ENCODE results near the gene SPECC1L.
"Not testable (repeated sequence)": the region's sequence is repeated elsewhere in the genome, so short reads cannot be mapped to it uniquely, and the experiment has no call there.

SPECC1L gene

GRCh38 chr22:24282401-24282800 lies 11.8 kb downstream of the SPECC1L start:
- in situ Hi-C loops (cut with MboI; ENCODE audit: low sequenced_read_pairs), result no loop called here

DNA sequence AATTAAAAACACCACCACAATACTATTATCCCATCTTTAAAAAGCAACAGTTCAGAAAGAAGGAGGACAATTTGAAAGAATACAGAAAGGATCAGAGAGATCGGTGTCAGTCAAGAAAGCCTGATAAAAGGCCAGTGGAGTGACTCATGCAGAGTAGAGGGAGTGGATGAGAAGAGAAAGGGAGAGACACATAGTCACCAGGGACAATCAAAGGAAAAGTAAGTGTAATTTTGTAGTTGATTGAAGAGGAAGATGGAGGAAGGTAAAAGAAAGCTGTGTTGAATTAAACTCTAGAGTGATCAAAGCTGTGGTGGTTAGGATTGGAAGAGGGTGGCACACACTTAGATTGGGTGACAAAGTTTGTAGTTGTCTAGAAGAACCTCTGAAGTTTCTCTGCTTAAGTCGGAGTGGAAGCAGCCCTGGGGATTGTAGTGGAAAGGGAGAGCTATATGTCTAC lies 14.1 kb downstream of the SPECC1L start:
- in situ Hi-C loops (cut with MboI; ENCODE audit: low sequenced_read_pairs), result no loop called here

GRCh38 chr22:24285245-24285644 lies 14.6 kb downstream of the SPECC1L start:
- in situ Hi-C loops (cut with MboI; ENCODE audit: low sequenced_read_pairs), result no loop called here

DNA sequence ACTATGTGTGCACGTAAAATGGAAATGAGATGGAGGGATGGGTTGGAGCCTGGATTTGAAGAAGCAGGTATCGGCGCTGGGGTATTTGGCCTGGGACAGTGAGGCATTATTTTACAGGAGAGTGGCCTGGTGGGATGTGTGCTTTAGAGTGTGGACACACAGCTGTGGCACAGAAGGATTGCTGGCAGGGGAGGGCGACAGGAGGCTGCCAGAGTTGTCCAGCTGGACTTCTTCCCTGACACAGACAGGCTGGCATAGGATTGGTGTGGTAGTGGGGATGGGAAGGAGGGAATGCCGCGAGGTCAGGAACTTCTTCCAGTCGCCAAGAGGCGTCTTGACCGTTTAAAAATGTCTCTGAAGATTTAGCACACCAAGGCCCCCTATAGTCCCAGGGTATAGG lies 16.6 kb downstream of the SPECC1L start:
- in situ Hi-C loops (cut with MboI; ENCODE audit: low sequenced_read_pairs), result not testable (repeated sequence)

DNA sequence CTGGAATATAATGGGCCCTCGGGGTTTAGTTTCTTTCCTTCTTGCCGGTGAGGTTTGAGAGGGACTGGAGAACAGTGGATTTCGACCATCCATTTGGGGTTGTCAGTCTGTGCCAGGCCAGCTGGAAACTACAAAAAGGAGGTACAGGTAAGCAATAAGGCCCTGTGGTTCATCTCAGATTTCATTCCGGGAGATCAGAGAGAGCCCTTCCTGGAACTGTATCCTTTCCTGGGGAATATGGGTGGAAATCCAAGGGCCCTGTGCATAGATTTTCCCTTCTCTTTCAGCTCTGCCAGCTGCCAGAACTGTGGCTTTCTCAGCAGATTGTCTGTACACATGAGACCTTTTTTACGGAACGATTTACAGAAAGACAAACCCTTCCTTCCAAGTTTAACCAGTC lies 17.2 kb downstream of the SPECC1L start:
- in situ Hi-C loops (cut with MboI; ENCODE audit: low sequenced_read_pairs), result not testable (repeated sequence)

DNA sequence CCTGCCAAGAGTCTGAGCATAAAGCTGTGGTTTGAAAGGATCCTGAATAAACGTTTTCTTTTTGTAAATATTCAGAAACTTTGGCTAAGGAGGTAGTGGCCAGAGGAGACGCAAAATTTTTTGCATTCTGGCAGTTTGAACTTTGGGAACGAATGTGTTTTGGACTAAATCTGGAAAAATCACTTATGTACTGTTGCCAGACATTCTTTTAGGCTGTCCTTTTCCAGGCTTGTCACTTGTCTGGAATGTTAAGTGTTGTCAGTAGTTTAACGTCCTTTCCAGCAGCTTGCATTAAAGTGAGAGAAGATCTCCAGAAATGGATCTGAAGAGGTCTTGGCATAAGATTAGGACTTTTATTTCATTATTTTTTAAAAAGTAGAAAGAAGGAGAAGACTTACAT lies 18.5 kb downstream of the SPECC1L start:
- in situ Hi-C loops (cut with MboI; ENCODE audit: low sequenced_read_pairs), result no loop called here

DNA sequence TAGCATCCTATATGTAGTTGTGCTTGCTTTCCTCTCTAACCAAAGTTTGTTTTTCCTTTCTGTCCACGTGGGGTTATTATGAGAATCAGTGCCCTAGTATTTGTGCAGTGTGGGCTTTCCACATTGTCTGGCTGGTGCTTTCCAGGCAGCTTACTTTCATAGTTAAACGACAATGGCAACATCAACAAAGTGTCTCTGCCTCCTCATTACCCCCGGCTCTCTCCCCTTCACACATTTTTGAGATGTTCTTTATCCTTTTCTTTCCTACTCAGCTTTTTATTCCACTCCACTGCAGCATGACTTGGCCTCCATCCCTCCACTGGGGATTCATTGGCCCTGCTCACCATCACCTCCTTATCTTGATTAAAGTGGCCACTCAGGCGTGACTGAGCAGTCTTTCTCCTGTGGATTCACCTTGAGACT lies 19.1 kb downstream of the SPECC1L start:
- in situ Hi-C loops (cut with MboI; ENCODE audit: low sequenced_read_pairs), result no loop called here

GRCh38 chr22:24290459-24290858 lies 19.8 kb downstream of the SPECC1L start:
- in situ Hi-C loops (cut with MboI; ENCODE audit: low sequenced_read_pairs), result no loop called here

DNA sequence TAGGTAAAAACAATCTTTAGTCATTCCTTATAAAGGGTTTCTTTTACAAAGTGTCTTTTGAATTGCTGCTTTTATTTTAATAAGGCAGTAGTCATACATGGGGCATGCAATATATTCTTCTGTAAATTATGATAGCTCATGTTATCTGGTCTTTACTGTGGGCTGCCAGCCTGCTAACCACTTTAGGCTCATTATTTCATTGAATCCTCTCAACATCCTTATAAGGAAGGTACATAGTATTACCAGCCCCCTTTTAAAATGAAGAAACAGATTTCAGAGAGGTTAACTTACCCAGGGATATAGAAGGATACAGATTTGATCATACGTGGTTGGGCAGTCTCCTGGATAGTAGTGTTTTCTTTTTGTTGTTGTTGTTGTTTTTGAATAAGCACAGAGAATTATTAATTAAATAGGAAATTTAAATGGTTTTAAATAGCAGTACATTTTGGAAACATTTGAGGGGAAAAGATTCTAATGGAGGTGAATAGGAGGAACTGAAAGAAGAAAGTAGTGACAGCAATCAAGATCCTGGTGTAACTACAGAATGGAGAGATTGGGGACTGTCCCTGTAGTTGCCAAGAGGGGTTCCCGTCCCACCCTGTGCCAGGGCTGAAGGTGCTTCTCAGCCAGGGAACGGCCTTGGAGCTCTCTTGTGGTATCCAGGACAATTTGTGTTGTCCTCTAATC lies 21.0 kb downstream of the SPECC1L start:
- in situ Hi-C loops (cut with MboI; ENCODE audit: low sequenced_read_pairs), result no loop called here

- in situ Hi-C loops (cut with MboI; ENCODE audit: low sequenced_read_pairs), result not testable (repeated sequence)
Measured at GRCh38 chr22:24292202-24292830, 21.7 kb downstream of the SPECC1L start.

DNA sequence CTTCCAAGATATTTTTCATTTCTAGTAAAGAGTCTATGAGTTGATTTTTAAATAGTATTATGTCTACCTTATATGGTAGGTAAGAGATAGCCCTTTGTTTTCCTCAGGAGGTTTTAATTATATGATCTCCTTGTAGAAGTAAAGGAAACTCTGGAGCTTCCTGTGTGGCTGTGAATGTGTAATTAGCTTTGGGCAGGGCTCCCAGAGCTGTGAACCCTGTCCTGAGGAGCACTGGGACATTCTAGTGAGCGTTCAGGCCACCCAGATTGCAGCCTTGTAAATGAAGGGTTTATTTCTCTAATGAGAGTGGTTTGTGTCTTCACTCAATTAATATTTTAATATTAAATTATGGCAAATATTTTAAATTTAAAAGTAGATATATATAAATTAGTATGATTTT lies 24.3 kb downstream of the SPECC1L start:
- in situ Hi-C loops (cut with MboI; ENCODE audit: low sequenced_read_pairs), result not testable (repeated sequence)

GRCh38 chr22:24298497-24299155 lies 28.0 kb downstream of the SPECC1L start:
- in situ Hi-C loops (cut with MboI; ENCODE audit: low sequenced_read_pairs), result not testable (repeated sequence)

DNA sequence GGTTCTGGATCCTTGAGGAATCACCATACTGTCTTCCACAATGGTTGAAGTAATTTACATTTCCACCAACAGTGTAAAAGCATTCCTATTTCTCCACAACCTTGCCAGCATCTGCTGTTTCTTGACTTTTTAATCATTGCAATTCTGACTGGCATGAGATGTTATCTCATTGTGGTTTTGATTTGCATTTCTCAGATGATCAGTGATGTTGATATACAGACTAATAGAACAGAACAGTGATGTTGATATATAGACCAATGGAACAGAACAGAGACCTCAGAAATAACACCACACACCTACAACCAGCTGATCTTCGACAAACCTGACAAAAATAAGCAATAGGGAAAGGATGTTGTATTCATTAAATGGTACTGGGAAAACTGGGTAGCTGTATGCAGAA lies 29.9 kb downstream of the SPECC1L start:
- in situ Hi-C loops (cut with MboI; ENCODE audit: low sequenced_read_pairs), result not testable (repeated sequence)

- in situ Hi-C loops (cut with MboI; ENCODE audit: low sequenced_read_pairs), result no loop called here
Measured at GRCh38 chr22:24302591-24302990, 32.0 kb downstream of the SPECC1L start.

DNA sequence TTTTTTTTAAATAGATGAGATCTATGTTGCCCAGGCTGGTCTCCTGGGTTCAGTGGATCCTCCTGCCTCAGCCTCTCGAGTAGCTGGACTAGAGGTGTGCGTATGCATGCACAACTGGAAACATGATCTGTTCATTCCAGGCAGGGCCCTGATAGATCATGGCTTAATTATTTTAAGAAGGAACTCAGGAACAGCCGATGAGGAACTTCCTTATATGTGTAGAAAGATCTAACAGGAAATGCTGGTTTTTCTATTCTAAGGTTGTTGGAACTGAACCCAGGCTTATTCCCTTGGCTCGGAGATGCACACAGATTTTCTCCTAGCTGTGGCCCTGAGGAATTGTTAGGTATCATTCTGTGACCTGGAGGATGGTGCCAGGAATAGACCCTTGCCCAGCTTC lies 32.4 kb downstream of the SPECC1L start:
- in situ Hi-C loops (cut with MboI; ENCODE audit: low sequenced_read_pairs), result no loop called here

- in situ Hi-C loops (cut with MboI; ENCODE audit: low sequenced_read_pairs), result no loop called here
Measured at GRCh38 chr22:24304062-24304675, 33.5 kb downstream of the SPECC1L start.

DNA sequence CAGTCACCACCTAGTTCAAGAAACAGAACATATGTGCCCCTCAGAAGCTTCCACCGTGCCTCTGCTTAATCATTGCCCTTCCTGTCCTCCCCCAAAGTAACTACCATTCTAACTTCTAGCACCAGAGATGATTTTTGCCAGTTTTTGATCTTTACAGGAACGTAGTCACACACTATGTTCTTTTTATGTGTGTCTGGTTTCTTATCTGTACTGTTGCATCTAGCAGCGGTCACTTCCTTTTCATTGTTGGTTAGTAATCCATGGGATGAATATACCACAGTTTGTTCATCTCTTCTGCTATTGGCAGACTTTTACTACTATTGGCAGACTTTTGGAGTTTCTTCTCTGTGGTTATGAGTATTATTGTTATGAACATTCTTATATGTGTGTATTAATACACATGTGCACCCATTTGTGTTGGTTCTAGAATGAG lies 34.6 kb downstream of the SPECC1L start:
- in situ Hi-C loops (cut with MboI; ENCODE audit: low sequenced_read_pairs), result no loop called here

- in situ Hi-C loops (cut with MboI; ENCODE audit: low sequenced_read_pairs), result no loop called here
Measured at GRCh38 chr22:24310969-24311368, 40.3 kb downstream of the SPECC1L start.

GRCh38 chr22:24315367-24315966 lies 44.8 kb downstream of the SPECC1L start:
- in situ Hi-C loops (cut with MboI; ENCODE audit: low sequenced_read_pairs), result no loop called here

GRCh38 chr22:24316264-24316663 lies 45.6 kb downstream of the SPECC1L start:
- in situ Hi-C loops (cut with MboI; ENCODE audit: low sequenced_read_pairs), result not testable (repeated sequence)

DNA sequence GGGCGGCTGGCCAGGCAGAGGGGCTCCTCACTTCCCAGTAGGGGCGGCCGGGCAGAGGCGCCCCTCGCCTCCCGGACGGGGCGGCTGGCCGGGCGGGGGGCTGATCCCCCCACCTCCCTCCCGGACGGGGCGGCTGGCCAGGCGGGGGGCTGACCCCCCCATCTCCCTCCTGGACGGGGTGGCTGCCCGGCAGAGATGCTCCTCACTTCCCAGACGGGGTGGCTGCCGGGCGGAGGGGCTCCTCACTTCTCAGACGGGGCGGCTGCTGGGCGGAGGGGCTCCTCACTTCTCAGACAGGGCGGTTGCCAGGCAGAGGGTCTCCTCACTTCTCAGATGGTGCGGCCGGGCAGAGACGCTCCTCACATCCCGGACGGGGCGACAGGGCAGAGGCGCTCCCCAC lies 46.9 kb downstream of the SPECC1L start:
- in situ Hi-C loops (cut with MboI; ENCODE audit: low sequenced_read_pairs), result not testable (repeated sequence)
